HG03159 (cell line): ENCODE measurements around the gene BRPF1.

ENCODE experiments used
- ATAC-seq: cut with Tn5 transposase; IDR thresholded peaks from one replicate; pipeline ENCODE4 v1.9.1; 2021; ENCODE audit warnings: mild to moderate bottlenecking, moderate library complexity; ENCODE audit not compliant: unreplicated experiment

Gene BRPF1

DNA sequence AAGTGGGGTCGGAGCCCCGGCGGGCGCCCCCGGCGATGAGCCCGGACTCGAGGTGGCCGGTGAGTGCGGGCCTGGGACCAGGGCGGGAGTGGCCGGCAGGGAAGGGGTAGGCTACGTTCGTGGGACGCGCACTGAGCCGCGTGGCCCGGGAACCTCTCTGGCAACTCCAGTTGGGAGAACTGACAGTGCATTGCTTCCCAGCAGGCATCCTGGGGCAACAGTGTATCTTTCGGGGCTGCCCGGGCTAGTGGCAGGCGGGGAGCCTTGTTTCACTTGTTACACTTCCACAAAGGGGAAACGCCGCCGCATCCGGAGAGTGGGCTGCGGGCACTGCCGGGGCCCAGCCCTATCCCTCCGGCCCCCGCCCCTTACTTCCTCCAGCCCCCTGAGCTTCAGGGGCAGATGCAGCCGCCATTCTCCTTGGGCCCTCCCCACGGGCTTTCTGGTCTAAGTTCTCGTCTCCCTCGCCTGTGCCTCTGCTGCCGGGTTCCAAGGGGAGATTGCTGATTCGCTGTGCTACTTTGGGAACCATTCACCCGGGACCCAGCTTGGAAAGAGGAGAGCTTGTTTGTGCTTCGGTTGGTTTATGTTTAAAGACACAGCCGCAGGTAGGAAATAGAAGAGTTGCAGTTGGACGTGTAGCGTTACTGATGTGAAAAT is 675 bp downstream of the BRPF1 start:
- ATAC-seq: peak; percentile 3

DNA sequence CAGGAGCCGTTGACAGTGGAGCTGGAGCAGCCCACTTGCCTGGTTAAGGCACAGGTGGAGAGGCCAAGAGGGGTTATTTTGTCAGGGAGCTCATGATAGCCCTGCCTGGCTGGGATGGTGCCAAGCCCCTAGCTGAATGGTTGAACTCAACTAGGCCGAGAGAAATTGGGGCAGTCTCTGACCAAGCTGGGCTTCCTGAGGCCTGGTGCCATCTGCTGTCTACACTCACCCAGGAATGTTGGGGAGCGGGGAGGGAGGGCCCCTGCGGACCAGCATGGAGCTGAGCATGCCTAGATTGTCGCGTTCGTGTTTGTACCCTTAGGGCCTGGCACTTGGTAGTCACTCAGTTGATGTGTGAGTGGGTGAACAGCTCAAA is 1.2 kb downstream of the BRPF1 start:
- ATAC-seq: no peak

DNA sequence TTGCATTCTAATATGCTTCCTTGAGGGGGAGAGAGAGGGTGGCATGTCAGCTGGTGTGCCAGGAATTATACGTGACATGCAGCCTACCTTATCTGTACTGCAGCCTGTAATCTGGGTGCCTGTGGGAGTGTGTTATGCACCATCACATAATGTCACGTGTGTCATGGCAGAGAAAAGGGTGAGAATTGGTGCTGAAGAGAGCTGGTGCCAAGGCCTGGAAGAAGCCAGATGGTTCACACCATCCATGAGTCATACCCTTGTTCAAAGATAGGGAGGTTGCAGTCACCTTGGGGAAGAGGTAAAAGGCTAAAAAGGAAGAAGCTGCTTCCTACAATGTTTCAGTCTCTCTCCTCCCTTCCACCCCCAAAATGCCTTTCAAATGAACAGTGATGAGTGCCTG is 5.3 kb downstream of the BRPF1 start:
- no peak for ATAC-seq

DNA sequence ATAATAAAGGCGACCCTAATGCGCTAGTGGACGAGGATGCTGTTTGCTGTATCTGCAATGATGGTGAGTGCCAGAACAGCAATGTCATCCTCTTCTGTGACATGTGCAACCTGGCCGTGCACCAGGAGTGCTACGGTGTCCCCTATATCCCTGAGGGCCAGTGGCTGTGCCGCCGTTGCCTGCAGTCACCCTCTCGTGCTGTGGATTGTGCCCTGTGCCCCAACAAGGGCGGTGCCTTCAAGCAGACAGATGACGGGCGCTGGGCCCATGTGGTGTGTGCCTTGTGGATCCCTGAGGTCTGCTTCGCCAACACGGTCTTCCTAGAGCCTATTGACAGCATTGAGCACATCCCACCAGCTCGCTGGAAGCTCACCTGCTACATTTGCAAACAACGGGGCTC is 7.6 kb downstream of the BRPF1 start:
- no peak for ATAC-seq

DNA sequence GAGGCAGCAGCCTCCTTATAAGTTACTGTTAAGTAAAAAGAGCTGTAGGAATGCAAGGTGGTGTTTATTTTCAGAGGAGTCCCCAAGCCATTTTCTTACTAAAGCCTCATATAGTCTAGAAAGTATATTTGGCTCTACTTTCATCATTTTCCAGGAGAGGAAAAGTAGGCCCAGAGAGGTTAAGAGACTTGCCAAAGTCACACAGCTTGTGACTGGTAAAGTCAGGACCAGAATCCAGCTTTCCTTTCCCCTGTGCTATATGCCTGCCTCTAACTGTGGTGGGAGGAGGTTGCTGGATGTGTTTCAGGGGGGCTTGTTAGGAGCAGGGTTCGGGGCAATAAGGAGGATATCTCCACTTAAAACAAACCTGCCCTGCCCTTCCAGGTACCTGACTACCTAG is 11.0 kb downstream of the BRPF1 start:
- no peak for ATAC-seq

DNA sequence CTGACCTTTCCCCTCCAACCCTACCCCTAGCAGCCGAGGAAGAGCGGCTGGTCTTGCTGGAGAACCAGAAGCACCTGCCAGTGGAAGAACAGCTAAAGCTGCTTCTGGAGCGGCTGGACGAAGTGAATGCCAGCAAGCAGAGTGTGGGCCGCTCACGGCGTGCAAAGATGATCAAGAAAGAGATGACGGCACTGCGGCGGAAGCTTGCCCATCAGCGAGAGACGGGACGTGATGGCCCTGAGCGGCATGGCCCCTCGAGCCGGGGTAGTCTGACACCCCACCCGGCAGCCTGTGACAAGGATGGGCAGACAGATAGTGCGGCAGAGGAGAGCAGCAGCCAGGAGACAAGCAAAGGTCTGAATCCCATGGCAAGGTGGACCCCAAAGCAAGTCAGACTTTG is 12.0 kb downstream of the BRPF1 start:
- ATAC-seq: no peak

DNA sequence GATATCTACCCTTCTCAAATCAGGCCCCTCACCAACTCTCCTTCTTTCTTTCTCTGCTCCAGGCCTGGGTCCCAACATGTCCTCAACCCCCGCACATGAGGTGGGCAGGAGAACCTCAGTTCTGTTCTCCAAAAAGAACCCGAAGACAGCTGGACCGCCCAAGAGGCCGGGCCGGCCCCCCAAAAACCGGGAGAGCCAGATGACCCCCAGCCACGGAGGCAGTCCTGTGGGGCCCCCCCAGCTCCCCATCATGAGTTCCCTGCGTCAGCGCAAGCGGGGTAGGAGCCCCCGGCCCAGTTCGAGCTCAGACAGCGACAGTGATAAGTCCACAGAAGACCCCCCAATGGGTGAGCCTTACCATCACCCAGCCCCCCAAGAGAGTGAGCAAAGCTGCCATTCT is 12.6 kb downstream of the BRPF1 start:
- no peak for ATAC-seq

DNA sequence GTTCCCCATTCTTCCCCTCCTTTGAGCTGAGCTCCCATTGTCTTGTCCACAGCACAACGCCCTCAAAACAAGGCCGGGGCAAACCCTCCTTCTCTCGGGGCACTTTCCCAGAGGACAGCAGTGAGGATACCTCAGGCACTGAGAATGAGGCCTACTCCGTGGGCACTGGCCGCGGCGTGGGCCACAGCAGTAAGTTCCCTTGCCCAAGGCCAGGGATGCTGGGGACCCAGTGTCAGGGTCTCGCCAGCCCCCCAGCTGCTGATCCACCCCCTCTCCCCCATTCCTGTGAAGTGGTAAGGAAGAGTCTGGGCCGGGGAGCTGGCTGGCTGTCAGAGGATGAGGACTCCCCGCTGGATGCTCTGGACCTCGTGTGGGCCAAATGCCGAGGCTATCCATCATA is 14.0 kb downstream of the BRPF1 start:
- ATAC-seq: no peak

DNA sequence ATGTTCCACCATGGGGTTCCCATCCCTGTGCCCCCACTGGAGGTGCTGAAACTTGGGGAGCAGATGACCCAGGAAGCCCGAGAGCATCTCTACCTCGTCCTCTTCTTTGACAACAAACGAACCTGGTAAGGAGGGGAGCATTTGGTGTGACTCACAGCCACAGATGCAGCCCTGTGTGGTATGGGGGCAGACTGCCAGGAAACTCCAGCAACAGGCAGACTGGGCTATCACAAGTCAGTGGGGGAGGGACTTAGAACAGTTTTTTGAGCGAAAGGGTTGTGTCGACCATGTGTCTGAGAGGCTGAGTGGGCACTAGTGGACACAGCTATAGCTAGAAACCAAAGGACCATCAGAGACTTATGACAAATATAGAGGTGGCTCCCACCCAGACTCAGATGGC is 14.8 kb downstream of the BRPF1 start:
- ATAC-seq: no peak

DNA sequence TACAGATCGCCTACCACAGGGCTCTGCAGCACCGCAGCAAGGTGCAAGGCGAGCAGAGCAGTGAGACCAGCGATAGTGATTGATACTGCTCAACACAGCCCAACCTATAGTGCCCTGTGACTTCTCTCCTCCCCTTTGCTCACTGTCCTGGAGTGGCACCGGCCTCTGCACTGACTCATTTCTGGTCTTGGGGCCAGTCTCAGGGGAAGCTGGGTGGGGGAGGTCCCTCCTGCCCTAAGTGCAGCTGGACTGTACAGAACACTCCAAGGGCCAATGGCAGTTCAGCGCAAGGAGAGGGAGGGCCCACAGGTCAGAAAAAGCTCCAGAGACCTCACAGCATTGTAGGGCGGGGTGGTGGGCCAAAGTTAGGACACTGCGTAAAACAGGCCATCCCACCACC is 15.7 kb downstream of the BRPF1 start:
- ATAC-seq: no peak

DNA sequence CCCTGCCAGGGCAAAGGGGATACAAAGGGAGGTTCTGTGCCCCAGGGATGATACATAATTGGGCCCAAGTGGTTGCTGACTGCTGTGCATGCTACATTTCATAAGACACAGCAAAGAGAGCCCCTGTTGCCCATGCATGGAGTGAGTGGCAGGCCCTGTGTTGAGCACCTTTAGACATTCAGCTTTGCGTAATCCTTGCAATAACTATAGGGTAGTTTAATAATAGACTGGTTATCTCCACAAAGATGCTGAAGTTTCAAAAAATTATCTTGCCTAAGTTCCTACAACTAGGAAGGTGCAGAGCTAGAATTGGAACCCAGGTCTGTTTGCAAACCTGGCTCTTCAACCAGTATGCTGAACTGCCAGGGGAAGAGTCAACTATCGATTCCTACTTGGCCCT is 16.5 kb downstream of the BRPF1 start:
- ATAC-seq: no peak

DNA sequence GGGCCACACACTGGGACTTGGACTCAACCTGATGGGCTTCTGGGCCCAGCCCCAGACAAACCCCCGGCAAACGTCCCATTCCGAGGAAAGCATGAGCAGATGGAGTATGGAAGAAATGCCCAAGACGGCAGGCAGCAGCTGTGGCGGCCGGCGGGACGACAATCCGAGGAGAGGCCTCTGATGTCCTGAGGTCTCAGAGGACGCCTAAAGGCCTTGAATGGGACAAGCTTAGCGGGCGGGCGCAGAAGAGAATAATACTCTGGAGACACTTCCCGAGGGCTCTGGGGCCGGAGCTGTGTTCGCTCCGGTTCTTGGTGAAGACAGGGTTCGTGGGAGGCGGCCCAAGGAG is 17.7 kb downstream of the BRPF1 start:
- no peak for ATAC-seq

DNA sequence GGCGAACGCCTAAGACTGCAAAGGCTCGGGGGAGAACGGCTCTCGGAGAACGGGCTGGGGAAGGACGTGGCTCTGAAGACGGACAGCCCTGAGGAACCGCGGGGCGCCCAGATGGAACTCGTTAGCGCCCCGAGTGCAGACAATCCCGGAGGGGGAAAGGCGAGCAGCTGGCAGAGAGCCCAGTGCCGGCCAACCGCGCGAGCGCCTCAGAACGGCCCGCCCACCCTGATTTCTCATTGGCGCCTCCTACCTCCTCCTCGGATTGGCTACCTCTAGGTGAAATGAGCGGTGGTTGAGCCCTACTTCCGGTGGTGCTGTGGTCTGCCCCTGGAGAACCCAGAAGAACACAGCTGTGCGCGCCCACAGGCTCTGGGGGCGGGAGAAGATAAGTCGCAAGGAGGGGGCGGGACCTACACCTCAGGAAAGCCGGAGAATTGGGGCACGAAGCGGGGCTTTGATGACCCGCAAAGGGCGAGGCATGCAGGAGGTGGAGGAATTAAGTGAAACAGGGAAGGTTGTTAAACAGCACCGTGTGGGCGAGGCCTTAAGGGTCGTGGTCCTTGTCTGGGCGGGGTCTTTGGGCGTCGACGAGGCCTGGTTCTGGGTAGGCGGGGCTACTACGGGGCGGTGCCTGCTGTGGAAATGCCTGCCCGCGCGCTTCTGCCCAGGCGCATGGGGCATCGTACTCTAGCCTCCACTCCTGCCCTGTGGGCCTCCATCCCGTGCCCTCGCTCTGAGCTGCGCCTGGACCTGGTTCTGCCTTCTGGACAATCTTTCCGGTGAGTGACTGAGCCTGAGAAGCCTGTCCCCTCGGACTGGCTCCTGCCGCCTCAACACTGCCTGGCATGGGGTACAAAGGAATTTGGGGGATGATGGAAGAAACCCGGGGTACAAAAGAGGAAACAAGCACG is 18.4 kb downstream of the BRPF1 start, which contains the start of gene OGG1:
TSS of gene OGG1 (plus strand) at position 308 of the 911 bp plus-strand sequence. CDS start at position 643, 335 bp downstream.
- peak; percentile 95 for ATAC-seq

DNA sequence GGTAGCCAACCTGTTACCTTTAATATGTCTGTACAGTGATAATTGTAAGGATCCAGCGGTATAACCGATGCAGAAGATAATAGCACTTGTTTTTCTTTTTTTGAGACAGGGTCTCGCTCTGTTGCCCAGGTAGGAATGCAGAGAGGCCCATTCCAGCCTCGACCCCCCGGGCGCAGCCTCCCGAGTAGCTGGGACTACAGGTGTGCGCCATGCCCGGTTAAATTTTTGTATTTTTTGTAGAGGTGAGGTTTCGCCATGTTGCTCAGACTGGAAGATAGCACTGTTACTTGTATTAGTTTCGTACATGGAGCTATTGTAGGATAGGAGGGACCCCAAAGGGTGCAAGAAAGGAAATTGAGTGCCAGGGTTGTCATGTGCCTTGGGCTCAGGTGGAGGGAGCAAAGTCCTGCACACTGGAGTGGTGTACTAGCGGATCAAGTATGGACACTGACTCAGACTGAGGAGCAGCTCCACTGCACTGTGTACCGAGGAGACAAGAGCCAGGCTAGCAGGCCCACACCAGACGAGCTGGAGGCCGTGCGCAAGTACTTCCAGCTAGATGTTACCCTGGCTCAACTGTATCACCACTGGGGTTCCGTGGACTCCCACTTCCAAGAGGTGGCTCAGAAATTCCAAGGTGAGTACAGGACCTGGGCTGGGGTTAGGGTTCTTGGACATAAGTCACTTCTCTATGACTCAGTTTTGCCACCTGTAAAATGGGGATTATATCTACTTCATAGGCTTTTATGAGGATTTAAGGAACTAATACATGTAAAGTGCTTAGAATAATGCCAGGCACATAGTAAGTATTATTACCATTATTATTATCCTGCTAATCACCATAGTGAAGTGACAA is 19.2 kb downstream of the BRPF1 start:
- no peak for ATAC-seq

DNA sequence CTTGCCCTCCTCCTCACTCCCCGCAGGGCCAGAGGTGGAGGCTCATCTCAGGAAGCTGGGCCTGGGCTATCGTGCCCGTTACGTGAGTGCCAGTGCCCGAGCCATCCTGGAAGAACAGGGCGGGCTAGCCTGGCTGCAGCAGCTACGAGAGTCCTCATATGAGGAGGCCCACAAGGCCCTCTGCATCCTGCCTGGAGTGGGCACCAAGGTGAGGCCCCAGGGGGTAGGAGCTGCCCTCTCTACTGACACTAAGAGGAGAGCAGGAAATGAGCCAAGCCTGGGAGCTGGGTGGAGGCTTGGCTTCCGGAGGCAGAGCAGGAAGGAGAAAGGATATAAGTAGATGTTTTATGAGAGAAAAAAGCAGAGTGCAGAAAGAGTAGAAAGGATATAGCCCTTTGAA is 23.1 kb downstream of the BRPF1 start:
- ATAC-seq: no peak

DNA sequence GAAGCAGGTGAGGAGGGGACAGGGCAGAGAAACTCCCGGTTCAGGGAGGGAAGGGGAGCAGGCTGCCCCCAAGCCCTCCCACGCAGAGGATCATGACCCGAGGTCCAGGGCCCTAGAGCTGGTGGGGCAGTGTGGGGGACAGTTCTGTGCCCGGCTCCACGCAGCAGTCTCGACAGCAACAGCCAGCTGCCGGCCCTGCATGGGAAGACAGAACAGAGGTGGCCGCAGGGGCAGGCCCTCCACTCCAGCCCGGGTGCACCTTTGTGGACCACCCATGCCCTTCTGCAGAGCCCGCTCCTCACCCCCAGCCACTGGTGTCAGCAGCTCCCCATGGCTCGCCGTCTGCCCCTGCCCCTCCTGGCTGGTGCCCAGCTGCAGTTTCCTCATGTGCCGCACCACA is 25.9 kb downstream of the BRPF1 start:
- ATAC-seq: no peak

DNA sequence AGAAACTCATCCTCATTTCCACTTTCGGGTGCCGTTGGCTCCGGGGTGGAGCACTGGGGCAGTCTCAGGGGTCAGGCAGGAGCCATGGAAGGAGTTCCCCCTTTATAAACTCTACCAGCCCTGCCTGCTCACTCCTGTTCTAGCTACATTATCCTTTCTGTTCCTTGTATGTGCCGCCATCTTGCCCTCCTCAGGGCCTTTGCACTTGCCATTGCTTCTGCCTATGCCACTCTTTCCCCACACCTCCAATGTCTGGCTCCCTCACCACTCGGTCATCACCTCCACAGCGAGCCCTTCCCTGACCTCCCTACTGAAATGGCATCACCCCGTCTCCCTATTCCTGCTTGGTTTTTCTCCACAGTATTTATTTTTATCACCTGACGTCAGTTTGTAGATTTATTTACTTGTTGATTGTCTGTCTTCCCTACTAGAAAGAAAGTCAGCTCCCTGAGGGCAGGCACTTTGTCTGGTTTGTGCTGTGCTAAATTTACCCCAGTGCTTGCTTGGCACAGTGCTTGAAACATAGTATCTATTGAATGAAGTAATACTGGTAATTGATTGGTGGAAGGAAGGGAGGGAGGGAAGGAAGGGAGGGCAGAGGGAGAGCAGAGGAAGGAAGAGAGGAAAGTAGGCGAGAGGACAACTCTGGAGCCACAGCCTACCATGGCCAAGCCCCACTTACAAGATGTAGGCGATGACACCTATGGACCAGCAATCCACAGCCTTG is 29.4 kb downstream of the BRPF1 start:
- ATAC-seq: no peak

DNA sequence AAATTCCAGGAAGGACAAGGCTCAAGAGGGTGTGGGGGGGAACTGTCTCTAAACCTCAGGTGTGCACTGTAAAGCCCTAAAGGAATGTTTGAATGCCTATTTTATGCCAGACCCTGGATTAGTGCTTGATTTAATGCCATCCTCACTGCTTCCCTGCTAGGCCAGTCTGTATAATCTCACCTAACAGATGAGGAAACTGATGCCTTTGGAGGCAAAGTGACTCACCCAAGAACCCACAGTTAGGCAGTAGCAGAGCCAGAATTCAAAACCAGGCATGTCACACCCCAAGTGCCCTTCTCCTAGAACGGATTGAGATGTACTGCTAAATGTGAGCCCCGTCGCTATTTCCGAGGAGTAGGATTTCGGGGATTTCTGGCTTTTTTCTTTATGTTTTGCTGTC is 30.4 kb downstream of the BRPF1 start:
- no peak for ATAC-seq

DNA sequence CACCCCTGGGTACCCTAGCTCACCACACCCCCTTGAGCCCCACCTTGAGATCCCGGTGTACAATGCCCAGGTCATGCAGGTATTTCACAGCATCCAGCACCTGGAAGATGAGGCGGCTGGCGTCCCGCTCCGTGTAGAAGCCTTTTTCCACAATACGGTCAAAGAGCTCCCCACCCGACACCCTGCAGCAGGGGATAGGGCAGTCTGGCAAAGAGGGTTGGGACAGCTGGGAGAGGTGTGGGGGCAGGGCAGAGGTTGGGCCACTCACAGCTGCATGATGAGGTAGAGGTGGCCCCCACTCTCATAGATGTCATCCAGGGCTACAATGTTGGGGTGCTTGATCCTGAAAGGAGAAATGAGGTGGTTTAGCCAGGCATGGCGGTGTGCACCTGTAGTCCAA is 31.3 kb downstream of the BRPF1 start:
- no peak for ATAC-seq

DNA sequence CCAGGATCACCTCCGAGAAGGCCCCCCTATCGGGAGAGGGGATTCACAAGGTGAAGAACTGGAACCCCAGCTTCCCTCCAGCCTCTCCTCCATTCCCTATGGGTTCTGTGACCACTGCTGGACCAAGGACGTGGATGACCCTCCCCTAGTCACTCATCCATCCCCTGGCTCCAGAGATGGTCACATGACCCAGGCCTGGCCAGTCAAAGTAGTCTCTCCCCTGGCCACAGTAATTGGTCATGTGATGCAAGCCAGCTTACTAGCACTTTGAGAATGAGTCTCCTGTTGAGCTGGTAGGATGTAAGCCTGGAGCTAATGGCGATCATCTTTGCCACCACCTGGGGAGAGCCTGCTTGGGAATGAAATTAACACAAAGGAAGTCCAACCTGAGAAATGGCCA is 34.3 kb downstream of the BRPF1 start:
- ATAC-seq: no peak

DNA sequence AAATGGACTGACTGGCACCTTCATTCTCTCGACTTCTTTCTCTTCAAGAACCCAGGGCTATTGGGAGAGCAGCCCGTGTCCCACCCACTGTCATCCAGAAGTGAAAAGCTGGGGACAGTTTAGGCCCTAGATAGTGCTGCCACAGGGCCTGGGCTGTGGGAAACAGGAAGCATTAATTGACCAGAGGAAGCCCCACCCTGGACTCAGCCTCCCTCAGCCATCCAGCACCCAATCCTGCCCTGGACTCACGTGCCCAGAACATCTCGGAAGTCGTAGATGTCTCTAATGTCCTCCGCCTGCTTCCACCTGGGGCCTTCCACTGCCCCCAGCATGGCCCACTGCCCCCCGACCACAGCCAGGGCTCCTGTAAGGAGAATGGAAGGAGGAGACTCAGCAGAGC is 35.9 kb downstream of the BRPF1 start:
- no peak for ATAC-seq
